HG02798 (cell line): ENCODE results near the gene CACNA2D3.
"Not testable (repeated sequence)": the region's sequence is repeated elsewhere in the genome, so short reads cannot be mapped to it uniquely, and the experiment has no call there.

ENCODE experiments used
- ATAC-seq: cut with Tn5 transposase; IDR thresholded peaks from one replicate; pipeline ENCODE4 v1.9.1; 2021; ENCODE audit warnings: mild to moderate bottlenecking; ENCODE audit not compliant: unreplicated experiment, poor library complexity

The CACNA2D3 gene

GRCh38 chr3:54122324-54123002, at the start of gene CACNA2D3:
Gene CACNA2D3, plus strand, starts transcription at chr3:54122552.
- no peak for ATAC-seq

- no peak for ATAC-seq
These were observed 49.0 kb upstream of the CACNA2D3 start for GRCh38 chr3:54073386-54073785.

GRCh38 chr3:54079314-54079713, 43.0 kb upstream of the CACNA2D3 start:
- no peak for ATAC-seq

- no peak for ATAC-seq
These were observed 42.5 kb upstream of the CACNA2D3 start for GRCh38 chr3:54079730-54080325.

- ATAC-seq = no peak
These were observed 38.4 kb upstream of the CACNA2D3 start for GRCh38 chr3:54083921-54084320.

- ATAC-seq = no peak
These were observed 36.4 kb upstream of the CACNA2D3 start for GRCh38 chr3:54085936-54086335.

GRCh38 chr3:54086652-54087405, 35.5 kb upstream of the CACNA2D3 start:
- no peak for ATAC-seq

GRCh38 chr3:54087581-54088410, 34.6 kb upstream of the CACNA2D3 start:
- no peak for ATAC-seq

- no peak for ATAC-seq
These were observed 28.7 kb upstream of the CACNA2D3 start for GRCh38 chr3:54093491-54094248.

- no peak for ATAC-seq
These were observed 27.4 kb upstream of the CACNA2D3 start for GRCh38 chr3:54094926-54095325.

GRCh38 chr3:54099381-54099780, 23.0 kb upstream of the CACNA2D3 start:
- no peak for ATAC-seq

GRCh38 chr3:54104084-54104483, 18.3 kb upstream of the CACNA2D3 start:
- ATAC-seq = no peak

- ATAC-seq = not testable (repeated sequence)
These were observed 6.2 kb upstream of the CACNA2D3 start for GRCh38 chr3:54116129-54116528.

- ATAC-seq = no peak
These were observed 1.5 kb upstream of the CACNA2D3 start for GRCh38 chr3:54120657-54121413.

GRCh38 chr3:54121414-54122323, 683 bp upstream of the CACNA2D3 start:
- no peak for ATAC-seq

GRCh38 chr3:54123003-54123775, 837 bp downstream of the CACNA2D3 start:
- no peak for ATAC-seq

GRCh38 chr3:54123776-54124196, 1.4 kb downstream of the CACNA2D3 start:
- ATAC-seq = no peak
